ENCODE data around the gene C3orf18. TPM values are rescaled to one million over a fixed set of nuclear protein-coding genes. Genes with fewer than 3 reads are reported as not detected.

C3orf18 gene
- total and polyA plus RNA-seq, 5 donors from 2014 or later, result 7.4 to 11.9 (median 9.3) TPM

GRCh38 chr3:50552598-50552997 is 14.9 kb downstream of the C3orf18 start:
- no peak overlapping the region for H3K4me3 ChIP-seq (ENCODE audit: low read depth, low read length)
- H3K4me1 ChIP-seq (ENCODE audit: control insufficient read depth, insufficient read depth, low read length, poor library complexity, severe bottlenecking), result no peaks in the 10 kb centered on the region
- H3K27ac ChIP-seq (ENCODE audit: insufficient read depth, low read length, poor library complexity, severe bottlenecking), result no peak overlapping the region
- DNase-seq, result no peak
- no peak overlapping the region for H3K4me3 Mint-ChIP-seq
- no peaks in the 10 kb centered on the region for H3K9me3 ChIP-seq (ENCODE audit: control insufficient read depth in 2 of 2, low read length in 2 of 2)
- no peaks in the 10 kb centered on the region for H3K36me3 Mint-ChIP-seq
- H3K27me3 ChIP-seq (ENCODE audit: control insufficient read depth, insufficient read depth, low read length), result no peaks in the 10 kb centered on the region
- H3K9me3 Mint-ChIP-seq, result no peaks in the 10 kb centered on the region
- H3K27me3 Mint-ChIP-seq, result no peaks in the 10 kb centered on the region
- H3K36me3 ChIP-seq (ENCODE audit: control insufficient read depth, insufficient read depth, low read length), result no peaks in the 10 kb centered on the region
- no peak for ATAC-seq (ENCODE audit: low read depth in 2 of 2)
- no peaks in the 10 kb centered on the region for H3K4me1 Mint-ChIP-seq
- no peak overlapping the region for H3K27ac Mint-ChIP-seq

DNA sequence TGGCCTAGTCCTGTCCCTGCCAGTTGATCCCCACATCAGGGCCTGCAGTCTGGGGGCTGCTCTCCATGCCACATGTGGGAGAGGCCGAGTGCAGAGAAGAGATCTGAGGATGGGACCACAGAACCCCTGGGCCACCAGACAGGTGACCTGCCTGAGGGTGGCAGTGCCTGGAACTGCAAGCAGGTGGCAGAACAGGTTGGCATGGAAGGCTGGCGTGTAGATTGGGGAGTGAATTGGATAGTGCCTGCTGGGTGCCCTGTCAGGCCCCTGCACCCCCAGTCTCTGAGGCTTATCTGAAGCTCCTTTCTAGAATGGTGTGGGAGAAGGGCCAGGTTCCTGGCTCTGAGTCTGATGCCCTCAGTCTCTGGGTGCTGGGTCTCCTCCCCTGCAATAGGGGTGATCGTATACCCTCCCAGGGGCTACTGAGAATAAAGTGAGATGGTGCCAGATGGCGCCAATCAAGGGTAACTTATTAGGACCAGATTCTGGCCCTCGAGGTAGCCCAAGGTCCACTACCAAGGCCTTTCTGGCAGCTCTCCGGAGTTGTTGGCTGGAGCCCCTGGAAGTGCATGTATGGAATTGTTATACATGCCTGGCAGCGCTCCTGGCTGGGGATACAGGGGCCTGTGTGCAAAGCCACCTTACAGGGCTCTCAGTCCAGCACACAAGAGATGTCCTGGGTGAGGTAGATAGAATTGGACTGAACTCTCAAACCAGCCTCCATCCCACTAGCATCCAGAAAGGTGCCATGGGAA is 15.7 kb downstream of the C3orf18 start:
- no peaks in the 10 kb centered on the region for H3K36me3 Mint-ChIP-seq

DNA sequence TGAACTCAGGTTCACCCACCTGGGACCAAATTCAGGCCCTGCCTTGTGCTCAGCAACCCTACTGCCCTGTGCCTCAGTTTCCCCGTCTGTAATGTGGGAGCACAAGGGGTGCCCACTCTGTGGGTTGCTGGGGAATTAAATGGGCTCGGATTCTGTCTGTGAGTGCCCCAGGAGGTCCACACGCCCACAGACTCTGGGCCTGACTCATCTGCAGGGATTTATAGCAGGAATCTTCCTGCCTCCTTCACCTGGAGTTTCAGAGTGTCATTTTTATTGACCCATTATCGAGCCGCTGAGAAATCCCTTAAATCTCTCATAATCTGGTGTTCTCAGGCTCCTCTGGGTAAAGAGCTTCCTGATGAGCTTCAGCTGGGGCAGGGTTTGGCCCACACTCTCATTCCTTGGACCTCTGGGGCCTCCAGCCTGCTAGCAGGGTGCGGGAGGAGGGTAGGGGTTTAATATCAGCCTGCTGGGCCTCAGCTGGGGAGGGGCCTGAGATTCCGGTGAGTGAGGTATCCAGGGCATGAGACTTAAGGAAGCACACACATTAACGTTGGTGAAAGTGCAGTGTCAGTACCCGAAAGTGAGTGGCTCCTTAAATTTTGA is 16.4 kb downstream of the C3orf18 start:
- Mint-ChIP-seq H3K4me3 (no peak overlapping the region), H3K27ac (peak overlapping the region in 1 of 3 donors; percentile 69)

More for the DNA sequence above, 15.7 kb downstream of the C3orf18 start:
- H3K4me3 Mint-ChIP-seq, result no peak overlapping the region
- peak in 1 of 3 donors; percentile 37 for DNase-seq
- Histone ChIP-seq H3K36me3 (ENCODE audit: control insufficient read depth, insufficient read depth, low read length) (no peaks in the 10 kb centered on the region), H3K27me3 (ENCODE audit: control insufficient read depth, insufficient read depth, low read length) (no peaks in the 10 kb centered on the region), H3K27ac (ENCODE audit: insufficient read depth, low read length, poor library complexity, severe bottlenecking) (no peak overlapping the region), H3K4me3 (ENCODE audit: low read depth, low read length) (no peak overlapping the region), H3K4me1 (ENCODE audit: control insufficient read depth, insufficient read depth, low read length, poor library complexity, severe bottlenecking) (no peaks in the 10 kb centered on the region), H3K9me3 (ENCODE audit: control insufficient read depth in 2 of 2, low read length in 2 of 2) (no peaks in the 10 kb centered on the region)
- no peaks in the 10 kb centered on the region for H3K4me1 Mint-ChIP-seq
- no peaks in the 10 kb centered on the region for H3K27me3 Mint-ChIP-seq
- H3K9me3 Mint-ChIP-seq, result no peaks in the 10 kb centered on the region
- peak overlapping the region in 1 of 3 donors; percentile 63 for H3K27ac Mint-ChIP-seq
- ATAC-seq (ENCODE audit: low read depth in 2 of 2), result no peak

DNA sequence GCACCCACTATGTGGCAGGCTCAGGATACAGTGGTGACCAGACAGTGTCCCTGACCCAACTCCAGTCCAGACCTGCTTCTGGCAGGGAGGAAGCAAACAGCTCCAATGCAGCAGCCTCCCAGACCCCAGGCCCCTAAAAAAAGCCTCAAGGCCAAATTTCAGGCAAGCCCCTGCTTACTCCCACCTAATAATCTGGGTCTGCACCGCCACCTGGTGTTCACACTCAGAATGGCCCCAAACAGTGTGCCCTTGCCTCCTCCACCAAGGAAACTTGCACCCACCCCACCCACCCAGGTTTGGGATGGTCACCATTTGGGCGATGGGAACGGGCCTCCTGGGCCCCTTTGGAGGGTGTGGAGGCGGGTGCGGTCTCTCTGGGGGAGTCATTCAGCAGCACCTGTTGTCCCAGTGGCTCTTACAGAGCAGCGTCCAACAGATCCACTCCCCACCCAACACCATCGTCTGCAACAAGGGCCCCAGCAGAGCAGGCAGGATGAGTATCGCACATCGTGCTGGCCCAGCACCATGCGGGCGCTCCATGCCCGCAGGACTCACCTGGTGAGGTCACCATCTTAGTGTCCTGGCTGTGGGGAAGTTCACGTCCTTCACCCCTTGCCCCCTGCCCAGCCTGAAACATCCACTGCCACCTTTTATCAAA is 17.3 kb downstream of the C3orf18 start:
- H3K4me1 ChIP-seq (ENCODE audit: control insufficient read depth, insufficient read depth, low read length, poor library complexity, severe bottlenecking), result no peaks in the 10 kb centered on the region
- H3K36me3 Mint-ChIP-seq, result no peaks in the 10 kb centered on the region
- no peaks in the 10 kb centered on the region for H3K9me3 ChIP-seq (ENCODE audit: control insufficient read depth in 2 of 2, low read length in 2 of 2)
- H3K4me1 Mint-ChIP-seq, result no peaks in the 10 kb centered on the region
- DNase-seq (peak; percentile 38 to 65 (median 52)), ATAC-seq (ENCODE audit: low read depth in 2 of 2) (peak; percentile 48)
- H3K4me3 ChIP-seq (ENCODE audit: low read depth, low read length), result no peak overlapping the region
- H3K27ac Mint-ChIP-seq, result no peak overlapping the region
- no peaks in the 10 kb centered on the region for H3K27me3 Mint-ChIP-seq
- no peaks in the 10 kb centered on the region for H3K27me3 ChIP-seq (ENCODE audit: control insufficient read depth, insufficient read depth, low read length)
- H3K9me3 Mint-ChIP-seq, result no peaks in the 10 kb centered on the region
- H3K27ac ChIP-seq (ENCODE audit: insufficient read depth, low read length, poor library complexity, severe bottlenecking), result no peak overlapping the region
- no peaks in the 10 kb centered on the region for H3K36me3 ChIP-seq (ENCODE audit: control insufficient read depth, insufficient read depth, low read length)
- H3K4me3 Mint-ChIP-seq, result no peak overlapping the region

More for the DNA sequence above, 16.4 kb downstream of the C3orf18 start:
- H3K4me3 ChIP-seq (ENCODE audit: low read depth, low read length), result no peak overlapping the region
- no peaks in the 10 kb centered on the region for H3K4me1 ChIP-seq (ENCODE audit: control insufficient read depth, insufficient read depth, low read length, poor library complexity, severe bottlenecking)
- no peaks in the 10 kb centered on the region for H3K36me3 Mint-ChIP-seq
- no peak overlapping the region for H3K27ac ChIP-seq (ENCODE audit: insufficient read depth, low read length, poor library complexity, severe bottlenecking)
- no peaks in the 10 kb centered on the region for H3K36me3 ChIP-seq (ENCODE audit: control insufficient read depth, insufficient read depth, low read length)
- DNase-seq, result no peak
- no peak for ATAC-seq (ENCODE audit: low read depth in 2 of 2)
- no peaks in the 10 kb centered on the region for H3K9me3 Mint-ChIP-seq
- no peaks in the 10 kb centered on the region for H3K27me3 ChIP-seq (ENCODE audit: control insufficient read depth, insufficient read depth, low read length)
- no peaks in the 10 kb centered on the region for H3K27me3 Mint-ChIP-seq
- H3K9me3 ChIP-seq (ENCODE audit: control insufficient read depth in 2 of 2, low read length in 2 of 2), result no peaks in the 10 kb centered on the region
- no peaks in the 10 kb centered on the region for H3K4me1 Mint-ChIP-seq

GRCh38 chr3:50549226-50549625 is 18.3 kb downstream of the C3orf18 start:
- H3K4me3 Mint-ChIP-seq, result no peak overlapping the region
- ATAC-seq (ENCODE audit: low read depth in 2 of 2) (no peak), DNase-seq (no peak)
- no peaks in the 10 kb centered on the region for H3K4me1 Mint-ChIP-seq
- H3K27ac ChIP-seq (ENCODE audit: insufficient read depth, low read length, poor library complexity, severe bottlenecking), result no peak overlapping the region
- H3K36me3 Mint-ChIP-seq, result no peaks in the 10 kb centered on the region
- H3K4me3 ChIP-seq (ENCODE audit: low read depth, low read length), result no peak overlapping the region
- H3K9me3 ChIP-seq (ENCODE audit: control insufficient read depth in 2 of 2, low read length in 2 of 2), result no peaks in the 10 kb centered on the region
- H3K9me3 Mint-ChIP-seq, result no peaks in the 10 kb centered on the region
- H3K36me3 ChIP-seq (ENCODE audit: control insufficient read depth, insufficient read depth, low read length), result no peaks in the 10 kb centered on the region
- no peaks in the 10 kb centered on the region for H3K27me3 ChIP-seq (ENCODE audit: control insufficient read depth, insufficient read depth, low read length)
- no peaks in the 10 kb centered on the region for H3K4me1 ChIP-seq (ENCODE audit: control insufficient read depth, insufficient read depth, low read length, poor library complexity, severe bottlenecking)
- H3K27me3 Mint-ChIP-seq, result no peaks in the 10 kb centered on the region
- H3K27ac Mint-ChIP-seq, result no peak overlapping the region

- no peaks in the 10 kb centered on the region for H3K27me3 ChIP-seq (ENCODE audit: control insufficient read depth, insufficient read depth, low read length)
- no peaks in the 10 kb centered on the region for H3K9me3 ChIP-seq (ENCODE audit: control insufficient read depth in 2 of 2, low read length in 2 of 2)
- no peaks in the 10 kb centered on the region for H3K27me3 Mint-ChIP-seq
- no peaks in the 10 kb centered on the region for H3K4me1 ChIP-seq (ENCODE audit: control insufficient read depth, insufficient read depth, low read length, poor library complexity, severe bottlenecking)
- no peak for DNase-seq
- no peak overlapping the region for H3K27ac Mint-ChIP-seq
- no peaks in the 10 kb centered on the region for H3K4me1 Mint-ChIP-seq
- H3K9me3 Mint-ChIP-seq, result no peaks in the 10 kb centered on the region
- no peak for ATAC-seq (ENCODE audit: low read depth in 2 of 2)
- no peak overlapping the region for H3K4me3 ChIP-seq (ENCODE audit: low read depth, low read length)
- no peaks in the 10 kb centered on the region for H3K36me3 ChIP-seq (ENCODE audit: control insufficient read depth, insufficient read depth, low read length)
- H3K4me3 Mint-ChIP-seq, result no peak overlapping the region
- no peaks in the 10 kb centered on the region for H3K36me3 Mint-ChIP-seq
- H3K27ac ChIP-seq (ENCODE audit: insufficient read depth, low read length, poor library complexity, severe bottlenecking), result no peak overlapping the region
These were observed 21.8 kb downstream of the C3orf18 start for GRCh38 chr3:50545781-50546180.

DNA sequence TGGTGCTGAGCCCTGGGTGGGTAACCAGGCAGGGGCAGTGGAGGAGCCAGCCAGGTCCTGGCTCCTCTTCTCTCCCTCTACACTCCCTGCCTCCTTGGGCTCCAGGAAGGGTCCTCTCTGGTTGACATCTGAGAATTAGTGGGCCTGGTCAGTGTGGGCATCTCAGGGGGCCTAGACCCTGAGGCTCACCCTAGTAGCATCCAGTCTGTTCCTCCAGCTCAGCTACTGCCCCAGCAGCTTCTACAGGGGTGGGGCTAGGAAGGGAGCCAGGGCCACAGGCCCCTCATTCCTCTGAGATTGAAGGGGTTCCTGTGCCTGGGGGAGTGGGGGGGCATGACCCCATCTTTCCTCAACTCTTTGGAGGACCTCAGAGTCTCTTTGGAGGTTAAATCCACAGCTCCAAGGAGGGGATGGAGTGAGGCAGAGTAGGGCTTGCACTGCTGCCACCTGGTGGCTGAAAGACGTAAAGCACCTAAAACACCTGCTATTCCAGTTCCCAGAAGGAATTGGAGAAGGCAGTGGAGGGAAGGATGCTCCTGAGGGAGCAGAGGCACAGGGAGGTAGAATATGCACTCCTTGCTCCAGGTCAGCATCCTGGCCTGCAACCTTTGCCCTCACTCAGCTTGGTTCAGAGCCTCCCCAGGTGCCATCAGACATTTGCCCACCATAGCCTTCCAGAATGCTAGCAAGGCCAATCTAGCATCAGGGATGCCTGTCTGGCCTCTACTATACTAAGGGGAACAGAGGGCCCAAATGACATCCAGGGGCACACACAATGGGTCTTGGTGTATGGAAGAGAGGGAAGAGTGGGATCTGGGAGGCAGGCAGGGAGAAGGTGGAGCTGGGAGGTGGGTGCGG is 25.1 kb downstream of the C3orf18 start:
- DNase-seq (peak; percentile 45 to 51 (median 51)), ATAC-seq (ENCODE audit: low read depth in 2 of 2) (peak; percentile 34 to 55)
- Mint-ChIP-seq H3K27ac (no peak overlapping the region), H3K27me3 (peaks cover 12% of the 10 kb centered on the region), H3K9me3 (no peaks in the 10 kb centered on the region), H3K4me1 (no peaks in the 10 kb centered on the region), H3K36me3 (no peaks in the 10 kb centered on the region), H3K4me3 (no peak overlapping the region)
- H3K36me3 ChIP-seq (ENCODE audit: control insufficient read depth, insufficient read depth, low read length), result no peaks in the 10 kb centered on the region
- H3K4me3 ChIP-seq (ENCODE audit: low read depth, low read length), result no peak overlapping the region
- H3K4me1 ChIP-seq (ENCODE audit: control insufficient read depth, insufficient read depth, low read length, poor library complexity, severe bottlenecking), result no peaks in the 10 kb centered on the region
- no peaks in the 10 kb centered on the region for H3K27me3 ChIP-seq (ENCODE audit: control insufficient read depth, insufficient read depth, low read length)
- H3K27ac ChIP-seq (ENCODE audit: insufficient read depth, low read length, poor library complexity, severe bottlenecking), result no peak overlapping the region
- H3K9me3 ChIP-seq (ENCODE audit: control insufficient read depth in 2 of 2, low read length in 2 of 2), result no peaks in the 10 kb centered on the region

All from CD4-positive, CD25-positive, alpha-beta regulatory T cell (primary cell).